PC-3 (cell line): ENCODE data around the gene KRTAP10-2. TPM values are rescaled to one million over a fixed set of nuclear protein-coding genes. Genes with fewer than 3 reads are reported as not detected.

ENCODE experiments used
- ATAC-seq: fragments of 200-7000 bp; cut with Tn5 transposase; 2 replicates; pipeline ENCODE4 v1.9.1; 2020; ENCODE audit warnings: mild to moderate bottlenecking, moderate library complexity
- BruUV-seq: library from RNA; stranded (reverse); fragments of 400-500 nt; replicated peaks from 2 replicates; lab custom pipeline; 2021; lab: Mats Ljungman, UMichigan
- CTCF ChIA-PET: fragments of 300-600 bp; sonication (Branson Sonifier 250); formaldehyde crosslinking; loops from one replicate; lab custom pipeline; 2022; ENCODE audit warnings: antibody characterized with exemption; lab: Charles Lee
- POLR2A ChIA-PET: fragments of 300-600 bp; sonication (Branson Sonifier 250); formaldehyde crosslinking; loops from one replicate; lab custom pipeline; 2022; ENCODE audit warnings: antibody characterized with exemption; ENCODE audit not compliant: unreplicated experiment; lab: Charles Lee
- DNase-seq: peaks from one replicate; pipeline ENCODE4 v3.0.0-alpha.2; 2015
- H2AFZ ChIP-seq: fragments of 300-600 bp; sonication (generic); 2 replicates; pipeline ENCODE4 v1.6.0; 2016; ENCODE audit warnings: antibody characterized with exemption, low read length
- H3F3A ChIP-seq: fragments of 300-600 bp; sonication (generic); one replicate; pipeline ENCODE4 v1.6.0; 2017; ENCODE audit warnings: antibody characterized with exemption, low read length, control low read depth, mild to moderate bottlenecking; ENCODE audit not compliant: unreplicated experiment
- H3K27ac ChIP-seq: fragments of 300-600 bp; sonication (generic); 2 replicates; pipeline ENCODE4 v1.5.1; 2016; ENCODE audit warnings: mild to moderate bottlenecking, low read length
- H3K27me3 ChIP-seq: fragments of 300-600 bp; sonication (generic); 2 replicates; pipeline ENCODE4 v1.6.1; 2016; ENCODE audit warnings: low read length, mixed read lengths
- H3K36me3 ChIP-seq: fragments of 300-600 bp; sonication (generic); 2 replicates; pipeline ENCODE4 v1.6.1; 2016; ENCODE audit warnings: low read depth, mixed run types, low read length, mixed read lengths
- H3K4me1 ChIP-seq: fragments of 300-600 bp; sonication (generic); 2 replicates; pipeline ENCODE4 v1.5.1; 2016; ENCODE audit warnings: low read length; ENCODE audit not compliant: insufficient read depth
- H3K4me2 ChIP-seq: fragments of 300-600 bp; sonication (generic); 2 replicates; pipeline ENCODE4 v1.6.0; 2016; ENCODE audit warnings: low read length
- H3K4me3 ChIP-seq: fragments of 300-600 bp; sonication (generic); 2 replicates; pipeline ENCODE4 v1.5.1; 2016; ENCODE audit warnings: mild to moderate bottlenecking, low read length, mixed read lengths
- H3K79me2 ChIP-seq: fragments of 300-600 bp; sonication (generic); 2 replicates; pipeline ENCODE4 v1.6.1; 2017; ENCODE audit warnings: low read length, mixed read lengths
- H3K9ac ChIP-seq: fragments of 300-600 bp; sonication (generic); 2 replicates; pipeline ENCODE4 v1.6.0; 2016; ENCODE audit warnings: mild to moderate bottlenecking, low read length
- H3K9me2 ChIP-seq: fragments of 300-600 bp; sonication (generic); replicated peaks from 2 replicates; pipeline ENCODE4 v1.6.1; 2016; ENCODE audit warnings: mixed run types, low read length, mixed read lengths
- H3K9me3 ChIP-seq: fragments of 300-600 bp; sonication (generic); 2 replicates; pipeline ENCODE4 v1.6.1; 2016; ENCODE audit warnings: low read length, mixed read lengths
- H4K20me1 ChIP-seq: fragments of 300-600 bp; sonication (generic); 2 replicates; pipeline ENCODE4 v1.6.1; 2016; ENCODE audit warnings: low read length, mixed read lengths
- EZH2 ChIP-seq: fragments of 300-600 bp; sonication (generic); IDR thresholded peaks from one replicate; pipeline ENCODE4 v1.6.1; 2017; ENCODE audit warnings: antibody characterized with exemption, mild to moderate bottlenecking, low read length; ENCODE audit not compliant: unreplicated experiment
- EZH2phosphoT487 ChIP-seq: fragments of 300-600 bp; sonication (generic); IDR thresholded peaks from 2 replicates; pipeline ENCODE4 v1.6.1; 2018; ENCODE audit warnings: mild to moderate bottlenecking, antibody characterized with exemption, low read length, borderline replicate concordance
- intact Hi-C: fragments of 100-400 bp; cut with micrococcal nuclease; formaldehyde crosslinking; loops from 2 replicates; pipeline ENCODE4 v1.9.0; 2023
- total RNA-seq: library from RNA; depleted of rRNA; stranded (reverse); fragments of >200 nt; gene quantifications from 2 replicates; pipeline ENCODE4 v1.2.3, GENCODE V29; 2014
- TF ChIP-seq, protein P1 (sequence below): fragments of 300-600 bp; sonication (generic); conservative IDR thresholded peaks from 2 replicates; pipeline ENCODE4 v1.5.1; 2017; ENCODE audit warnings: antibody characterized with exemption, low read depth, mild to moderate bottlenecking, low read length

KRTAP10-2 gene
- total RNA-seq, 1 experiment from 2014 or later: not detected

DNA sequence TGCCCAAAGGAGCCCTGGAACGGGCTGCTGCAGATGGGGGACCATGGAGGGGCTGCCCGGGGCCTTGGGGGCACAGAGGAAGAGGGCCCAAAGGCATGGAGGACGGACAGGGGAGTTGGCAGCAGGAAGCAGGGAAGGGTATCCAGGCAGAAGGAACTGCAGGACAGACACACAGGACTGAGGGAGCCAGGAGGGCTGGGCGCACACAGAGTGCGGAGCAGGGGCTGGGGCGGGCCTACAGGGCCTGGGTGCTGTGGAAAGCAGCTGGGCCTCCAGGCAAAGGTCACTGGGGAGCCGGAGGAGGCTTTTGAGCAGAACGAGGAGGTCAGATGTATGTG is 39.4 kb downstream of the KRTAP10-2 start:
- POLR2A ChIA-PET: no interaction called here
- no peak for ATAC-seq

DNA sequence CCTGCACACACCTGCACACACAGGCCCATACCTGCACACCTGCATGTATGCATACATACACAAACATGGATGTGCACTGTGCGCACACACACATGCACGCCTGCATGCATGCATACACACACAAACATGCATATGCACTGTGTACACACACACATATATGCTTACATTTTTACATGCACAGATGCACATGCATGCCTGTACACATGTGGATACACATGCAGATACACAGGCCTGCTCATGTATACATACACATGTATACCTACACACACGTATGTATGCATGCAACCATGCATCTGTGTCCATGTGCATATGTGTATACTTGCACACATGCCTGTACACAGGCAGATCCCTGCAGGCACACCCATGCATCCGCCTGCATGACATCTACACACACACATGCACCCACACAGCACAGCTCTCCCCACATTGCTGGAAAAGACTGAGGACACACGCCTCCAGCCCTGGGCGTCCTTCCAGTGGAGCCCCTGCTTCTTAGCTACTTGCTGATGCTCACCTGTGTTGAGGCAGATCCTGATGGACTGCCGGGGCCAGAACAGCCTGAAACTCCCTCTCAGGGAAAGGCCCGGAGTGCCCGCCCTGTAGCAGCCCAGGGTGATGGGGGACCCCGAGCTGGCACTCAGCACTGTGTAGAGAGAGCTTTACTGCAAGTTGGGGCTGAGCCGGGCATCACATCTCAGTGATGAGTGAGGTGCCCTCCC is 39.9 kb downstream of the KRTAP10-2 start:
- TF ChIP-seq EZH2phosphoT487 (no peak), EZH2 (no peak)
- TF ChIP-seq, protein P1, sequence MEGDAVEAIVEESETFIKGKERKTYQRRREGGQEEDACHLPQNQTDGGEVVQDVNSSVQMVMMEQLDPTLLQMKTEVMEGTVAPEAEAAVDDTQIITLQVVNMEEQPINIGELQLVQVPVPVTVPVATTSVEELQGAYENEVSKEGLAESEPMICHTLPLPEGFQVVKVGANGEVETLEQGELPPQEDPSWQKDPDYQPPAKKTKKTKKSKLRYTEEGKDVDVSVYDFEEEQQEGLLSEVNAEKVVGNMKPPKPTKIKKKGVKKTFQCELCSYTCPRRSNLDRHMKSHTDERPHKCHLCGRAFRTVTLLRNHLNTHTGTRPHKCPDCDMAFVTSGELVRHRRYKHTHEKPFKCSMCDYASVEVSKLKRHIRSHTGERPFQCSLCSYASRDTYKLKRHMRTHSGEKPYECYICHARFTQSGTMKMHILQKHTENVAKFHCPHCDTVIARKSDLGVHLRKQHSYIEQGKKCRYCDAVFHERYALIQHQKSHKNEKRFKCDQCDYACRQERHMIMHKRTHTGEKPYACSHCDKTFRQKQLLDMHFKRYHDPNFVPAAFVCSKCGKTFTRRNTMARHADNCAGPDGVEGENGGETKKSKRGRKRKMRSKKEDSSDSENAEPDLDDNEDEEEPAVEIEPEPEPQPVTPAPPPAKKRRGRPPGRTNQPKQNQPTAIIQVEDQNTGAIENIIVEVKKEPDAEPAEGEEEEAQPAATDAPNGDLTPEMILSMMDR: no peak
- BruUV-seq: no TSS peak
- no peak for DNase-seq

More for the DNA sequence above, 39.4 kb downstream of the KRTAP10-2 start:
- Histone ChIP-seq H3K79me2 (no peaks in the 10 kb centered on the region), H3K27me3 (no peaks in the 10 kb centered on the region), H3K4me1 (peaks cover 11% of the 10 kb centered on the region; the same call in 1 of the 2 replicates), H3K36me3 (no peaks in the 10 kb centered on the region), H3K9me3 (no peaks in the 10 kb centered on the region), H3K4me3 (no peak overlapping the region), H3K9ac (no peak overlapping the region), H3F3A (no peaks in the 10 kb centered on the region), H2AFZ (no peak overlapping the region), H4K20me1 (no peaks in the 10 kb centered on the region), H3K9me2 (no peaks in the 10 kb centered on the region), H3K4me2 (no peak overlapping the region), H3K27ac (no peak overlapping the region)
- no TSS peak for BruUV-seq
- intact Hi-C loops: loop anchor here (2.0 kb wide), 1 partner anchor 231 kb away; no protein-coding TSS in a partner anchor
- DNase-seq: no peak
- CTCF ChIA-PET: no interaction called here
- TF ChIP-seq, protein P1: no peak
- TF ChIP-seq EZH2phosphoT487 (no peak), EZH2 (no peak)

More for the DNA sequence above, 39.9 kb downstream of the KRTAP10-2 start:
- intact Hi-C loops: loop anchor here (2.0 kb wide), 1 partner anchor 231 kb away; no protein-coding TSS in a partner anchor
- H3K4me1 ChIP-seq: peaks cover 11% of the 10 kb centered on the region; the same call in 1 of the 2 replicates
- H3F3A ChIP-seq: no peaks in the 10 kb centered on the region
- H3K9me2 ChIP-seq: no peaks in the 10 kb centered on the region
- no peaks in the 10 kb centered on the region for H4K20me1 ChIP-seq
- no peaks in the 10 kb centered on the region for H3K27me3 ChIP-seq
- H3K79me2 ChIP-seq: no peaks in the 10 kb centered on the region
- no peaks in the 10 kb centered on the region for H3K9me3 ChIP-seq
- CTCF ChIA-PET: interaction anchor here (0.5 to 2.6 kb wide), 5 partner anchors 24 to 381 kb away, joined by 3 to 20 read pairs (median 5); no protein-coding TSS in a partner anchor
- no peak for ATAC-seq
- H3K4me2 ChIP-seq: peak overlapping the region; percentile 89
- no peak overlapping the region for H3K27ac ChIP-seq
- no peak overlapping the region for H2AFZ ChIP-seq
- POLR2A ChIA-PET: interaction anchor here (0.6 kb wide), 1 partner anchor 376 kb away, joined by 3 read pairs; no protein-coding TSS in a partner anchor
- H3K4me3 ChIP-seq: no peak overlapping the region; the same call in 1 of the 2 replicates
- H3K36me3 ChIP-seq: no peaks in the 10 kb centered on the region
- no peak overlapping the region for H3K9ac ChIP-seq
